HepG2 (cell line): Measurements from ENCODE around the gene POLD3. TPM values are rescaled to one million over a fixed set of nuclear protein-coding genes. Genes with fewer than 3 reads are reported as not detected.

Source experiments
- ETV5 ChIP-seq: IDR thresholded peaks from 2 replicates; pipeline ENCODE4 v1.6.1; 2018; ENCODE audit warnings: missing biosample characterization, missing genetic modification reagents, inconsistent platforms, borderline replicate concordance
- HMG20B ChIP-seq: conservative IDR thresholded peaks from 2 replicates; pipeline ENCODE4 v1.6.1; 2016; ENCODE audit warnings: missing genetic modification reagents, missing compliant biosample characterization
- PHF21A ChIP-seq: sonication (generic); formaldehyde crosslinking; IDR thresholded peaks from 2 replicates; pipeline ENCODE4 v1.5.0; 2020; ENCODE audit warnings: mild to moderate bottlenecking, missing genetic modification reagents
- RARA ChIP-seq: IDR thresholded peaks from 2 replicates; pipeline ENCODE4 v1.6.1; 2016; ENCODE audit warnings: missing genetic modification reagents, missing compliant biosample characterization
- RCOR2 ChIP-seq: IDR thresholded peaks from 2 replicates; pipeline ENCODE4 v1.6.1; 2016; ENCODE audit warnings: missing biosample characterization, missing genetic modification reagents
- RXRB ChIP-seq: IDR thresholded peaks from 2 replicates; pipeline ENCODE4 v1.6.1; 2016; ENCODE audit warnings: borderline replicate concordance, missing genetic modification reagents, missing compliant biosample characterization
- SAP130 ChIP-seq: IDR thresholded peaks from 2 replicates; pipeline ENCODE4 v1.6.1; 2016; ENCODE audit warnings: low read depth
- TBX3 ChIP-seq: fragments of 450-650 bp; IDR thresholded peaks from 2 replicates; pipeline ENCODE4 v1.6.1; 2017; ENCODE audit warnings: antibody characterized with exemption, mild to moderate bottlenecking, inconsistent platforms, borderline replicate concordance
- TCF7L2 ChIP-seq: IDR thresholded peaks from 2 replicates; pipeline ENCODE4 v1.6.1; 2011; ENCODE audit warnings: mild to moderate bottlenecking, low read depth, low read length, moderate library complexity
- ZNF20 ChIP-seq: sonication (generic); formaldehyde crosslinking; IDR thresholded peaks from 2 replicates; pipeline ENCODE4 v1.4.0; 2020; ENCODE audit warnings: mild to moderate bottlenecking, moderate library complexity, missing genetic modification reagents
- ZNF878 ChIP-seq: sonication (generic); formaldehyde crosslinking; IDR thresholded peaks from 2 replicates; pipeline ENCODE4 v1.8.1; 2023; ENCODE audit warnings: mild to moderate bottlenecking, missing genetic modification reagents, moderate library complexity
- polyA plus RNA-seq, 8 experiments: library from polyadenylated mRNA; depleted of rRNA in 3 of 8; stranded (reverse) in 7 of 8; unstranded in 1 of 8; fragments of >200 nt; fragmentation: Illumina TruSeq in 4 of 8; extraction: Trizol in 4 of 8; gene quantifications; 2 replicates each; pipeline versions ENCODE4 v1.2.1 to v1.2.3, GENCODE V29; 2011 to 2016; ENCODE audit warnings: low read depth in 4 of 8, missing spikeins in 1 of 8, mixed read lengths in 1 of 8; ENCODE audit not compliant: insufficient read depth in 1 of 8
- total RNA-seq, 5 experiments: library from RNA; depleted of rRNA; stranded (reverse); fragments of >200 nt; fragmentation: Illumina TruSeq; extraction: Trizol; gene quantifications; 2 replicates each; pipeline ENCODE4 v1.2.3, GENCODE V29; 2016; ENCODE audit warnings: low read depth in 1 of 5
- TF ChIP-seq, protein P1 (sequence below): sonication (generic); formaldehyde crosslinking; IDR thresholded peaks from 2 replicates; pipeline ENCODE4 v1.4.0; 2020; ENCODE audit warnings: missing genetic modification reagents
- TF ChIP-seq, protein P2 (sequence below): sonication (generic); formaldehyde crosslinking; IDR thresholded peaks from 2 replicates; pipeline ENCODE4 v1.4.0; 2020; ENCODE audit warnings: missing genetic modification reagents
- TF ChIP-seq, protein P3 (sequence below): IDR thresholded peaks from 2 replicates; pipeline ENCODE4 v1.6.1; 2016; ENCODE audit warnings: low read depth, missing genetic modification reagents, missing compliant biosample characterization
- TF ChIP-seq, protein P4 (sequence below): fragments of 450-650 bp; IDR thresholded peaks from 2 replicates; pipeline ENCODE4 v1.6.1; 2016
- TF ChIP-seq, protein P5 (sequence below): IDR thresholded peaks from 2 replicates; pipeline ENCODE4 v1.6.1; 2012; ENCODE audit warnings: low read length, improper control_type of control experiment

The POLD3 gene
- total and polyA plus RNA-seq, 2 of the 13 experiments (the other 11 are each of a cell fraction or from before 2014, with no cell fraction given) = 6.3 to 18.9 TPM

DNA sequence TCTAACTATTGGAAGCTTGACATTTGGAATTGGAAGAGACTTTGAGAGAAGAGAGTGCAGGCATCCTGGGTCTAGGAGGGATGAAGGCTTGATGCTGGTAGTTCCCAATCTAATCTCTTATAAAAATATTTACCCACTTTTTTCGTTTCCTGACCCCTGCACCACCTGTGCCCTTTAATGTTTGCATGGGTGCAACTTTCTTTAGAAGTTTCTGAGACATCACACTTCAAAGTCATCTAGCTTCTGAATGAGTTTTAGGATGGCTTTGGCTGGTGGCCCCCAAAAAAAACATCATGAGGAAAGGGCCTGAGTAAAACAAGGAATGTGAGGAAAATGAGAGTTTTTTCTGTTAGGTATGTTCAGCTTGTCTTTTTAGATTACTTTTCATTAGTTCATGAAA is 1.1 kb downstream of the POLD3 start (continued):
- peak; percentile 86 for TF ChIP-seq TCF7L2
- peak; percentile 41; the same call in 1 of the 2 replicates for TF ChIP-seq RCOR2 (CRISPR knock-in tag)
- TF ChIP-seq TBX3 = peak; percentile 57; the same call in 1 of the 2 replicates
- TF ChIP-seq RARA (CRISPR knock-in tag) = peak; percentile 25; the same call in 1 of the 2 replicates
- TF ChIP-seq RXRB (CRISPR knock-in tag) = peak; percentile 35; the same call in 1 of the 2 replicates
- 0 out of 2 replicates have a peak, but pooled peaks have one; percentile 41 for TF ChIP-seq ZNF878 (CRISPR knock-in tag)
- TF ChIP-seq, protein P1, sequence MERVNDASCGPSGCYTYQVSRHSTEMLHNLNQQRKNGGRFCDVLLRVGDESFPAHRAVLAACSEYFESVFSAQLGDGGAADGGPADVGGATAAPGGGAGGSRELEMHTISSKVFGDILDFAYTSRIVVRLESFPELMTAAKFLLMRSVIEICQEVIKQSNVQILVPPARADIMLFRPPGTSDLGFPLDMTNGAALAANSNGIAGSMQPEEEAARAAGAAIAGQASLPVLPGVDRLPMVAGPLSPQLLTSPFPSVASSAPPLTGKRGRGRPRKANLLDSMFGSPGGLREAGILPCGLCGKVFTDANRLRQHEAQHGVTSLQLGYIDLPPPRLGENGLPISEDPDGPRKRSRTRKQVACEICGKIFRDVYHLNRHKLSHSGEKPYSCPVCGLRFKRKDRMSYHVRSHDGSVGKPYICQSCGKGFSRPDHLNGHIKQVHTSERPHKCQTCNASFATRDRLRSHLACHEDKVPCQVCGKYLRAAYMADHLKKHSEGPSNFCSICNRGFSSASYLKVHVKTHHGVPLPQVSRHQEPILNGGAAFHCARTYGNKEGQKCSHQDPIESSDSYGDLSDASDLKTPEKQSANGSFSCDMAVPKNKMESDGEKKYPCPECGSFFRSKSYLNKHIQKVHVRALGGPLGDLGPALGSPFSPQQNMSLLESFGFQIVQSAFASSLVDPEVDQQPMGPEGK (CRISPR knock-in tag) = peak; percentile 78
- TF ChIP-seq HMG20B (CRISPR knock-in tag) = peak; percentile 91
- TF ChIP-seq, protein P2, sequence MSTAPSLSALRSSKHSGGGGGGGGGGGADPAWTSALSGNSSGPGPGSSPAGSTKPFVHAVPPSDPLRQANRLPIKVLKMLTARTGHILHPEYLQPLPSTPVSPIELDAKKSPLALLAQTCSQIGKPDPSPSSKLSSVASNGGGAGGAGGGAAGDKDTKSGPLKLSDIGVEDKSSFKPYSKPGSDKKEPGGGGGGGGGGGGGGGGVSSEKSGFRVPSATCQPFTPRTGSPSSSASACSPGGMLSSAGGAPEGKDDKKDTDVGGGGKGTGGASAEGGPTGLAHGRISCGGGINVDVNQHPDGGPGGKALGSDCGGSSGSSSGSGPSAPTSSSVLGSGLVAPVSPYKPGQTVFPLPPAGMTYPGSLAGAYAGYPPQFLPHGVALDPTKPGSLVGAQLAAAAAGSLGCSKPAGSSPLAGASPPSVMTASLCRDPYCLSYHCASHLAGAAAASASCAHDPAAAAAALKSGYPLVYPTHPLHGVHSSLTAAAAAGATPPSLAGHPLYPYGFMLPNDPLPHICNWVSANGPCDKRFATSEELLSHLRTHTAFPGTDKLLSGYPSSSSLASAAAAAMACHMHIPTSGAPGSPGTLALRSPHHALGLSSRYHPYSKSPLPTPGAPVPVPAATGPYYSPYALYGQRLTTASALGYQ (CRISPR knock-in tag) = peak; percentile 84; the same call in 1 of the 2 replicates
- TF ChIP-seq ETV5 (CRISPR knock-in tag) = peak; percentile 31; the same call in 1 of the 2 replicates
- TF ChIP-seq PHF21A (CRISPR knock-in tag) = peak; percentile 44; the same call in 1 of the 2 replicates
- peak; percentile 52 for TF ChIP-seq SAP130 (CRISPR knock-in tag)
- TF ChIP-seq, protein P3, sequence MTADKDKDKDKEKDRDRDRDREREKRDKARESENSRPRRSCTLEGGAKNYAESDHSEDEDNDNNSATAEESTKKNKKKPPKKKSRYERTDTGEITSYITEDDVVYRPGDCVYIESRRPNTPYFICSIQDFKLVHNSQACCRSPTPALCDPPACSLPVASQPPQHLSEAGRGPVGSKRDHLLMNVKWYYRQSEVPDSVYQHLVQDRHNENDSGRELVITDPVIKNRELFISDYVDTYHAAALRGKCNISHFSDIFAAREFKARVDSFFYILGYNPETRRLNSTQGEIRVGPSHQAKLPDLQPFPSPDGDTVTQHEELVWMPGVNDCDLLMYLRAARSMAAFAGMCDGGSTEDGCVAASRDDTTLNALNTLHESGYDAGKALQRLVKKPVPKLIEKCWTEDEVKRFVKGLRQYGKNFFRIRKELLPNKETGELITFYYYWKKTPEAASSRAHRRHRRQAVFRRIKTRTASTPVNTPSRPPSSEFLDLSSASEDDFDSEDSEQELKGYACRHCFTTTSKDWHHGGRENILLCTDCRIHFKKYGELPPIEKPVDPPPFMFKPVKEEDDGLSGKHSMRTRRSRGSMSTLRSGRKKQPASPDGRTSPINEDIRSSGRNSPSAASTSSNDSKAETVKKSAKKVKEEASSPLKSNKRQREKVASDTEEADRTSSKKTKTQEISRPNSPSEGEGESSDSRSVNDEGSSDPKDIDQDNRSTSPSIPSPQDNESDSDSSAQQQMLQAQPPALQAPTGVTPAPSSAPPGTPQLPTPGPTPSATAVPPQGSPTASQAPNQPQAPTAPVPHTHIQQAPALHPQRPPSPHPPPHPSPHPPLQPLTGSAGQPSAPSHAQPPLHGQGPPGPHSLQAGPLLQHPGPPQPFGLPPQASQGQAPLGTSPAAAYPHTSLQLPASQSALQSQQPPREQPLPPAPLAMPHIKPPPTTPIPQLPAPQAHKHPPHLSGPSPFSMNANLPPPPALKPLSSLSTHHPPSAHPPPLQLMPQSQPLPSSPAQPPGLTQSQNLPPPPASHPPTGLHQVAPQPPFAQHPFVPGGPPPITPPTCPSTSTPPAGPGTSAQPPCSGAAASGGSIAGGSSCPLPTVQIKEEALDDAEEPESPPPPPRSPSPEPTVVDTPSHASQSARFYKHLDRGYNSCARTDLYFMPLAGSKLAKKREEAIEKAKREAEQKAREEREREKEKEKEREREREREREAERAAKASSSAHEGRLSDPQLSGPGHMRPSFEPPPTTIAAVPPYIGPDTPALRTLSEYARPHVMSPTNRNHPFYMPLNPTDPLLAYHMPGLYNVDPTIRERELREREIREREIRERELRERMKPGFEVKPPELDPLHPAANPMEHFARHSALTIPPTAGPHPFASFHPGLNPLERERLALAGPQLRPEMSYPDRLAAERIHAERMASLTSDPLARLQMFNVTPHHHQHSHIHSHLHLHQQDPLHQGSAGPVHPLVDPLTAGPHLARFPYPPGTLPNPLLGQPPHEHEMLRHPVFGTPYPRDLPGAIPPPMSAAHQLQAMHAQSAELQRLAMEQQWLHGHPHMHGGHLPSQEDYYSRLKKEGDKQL (CRISPR knock-in tag) = peak; percentile 89
- TF ChIP-seq, protein P4, sequence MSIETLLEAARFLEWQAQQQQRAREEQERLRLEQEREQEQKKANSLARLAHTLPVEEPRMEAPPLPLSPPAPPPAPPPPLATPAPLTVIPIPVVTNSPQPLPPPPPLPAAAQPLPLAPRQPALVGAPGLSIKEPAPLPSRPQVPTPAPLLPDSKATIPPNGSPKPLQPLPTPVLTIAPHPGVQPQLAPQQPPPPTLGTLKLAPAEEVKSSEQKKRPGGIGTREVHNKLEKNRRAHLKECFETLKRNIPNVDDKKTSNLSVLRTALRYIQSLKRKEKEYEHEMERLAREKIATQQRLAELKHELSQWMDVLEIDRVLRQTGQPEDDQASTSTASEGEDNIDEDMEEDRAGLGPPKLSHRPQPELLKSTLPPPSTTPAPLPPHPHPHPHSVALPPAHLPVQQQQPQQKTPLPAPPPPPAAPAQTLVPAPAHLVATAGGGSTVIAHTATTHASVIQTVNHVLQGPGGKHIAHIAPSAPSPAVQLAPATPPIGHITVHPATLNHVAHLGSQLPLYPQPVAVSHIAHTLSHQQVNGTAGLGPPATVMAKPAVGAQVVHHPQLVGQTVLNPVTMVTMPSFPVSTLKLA = no peak
- no peak for TF ChIP-seq ZNF20 (CRISPR knock-in tag)
- TF ChIP-seq, protein P5, sequence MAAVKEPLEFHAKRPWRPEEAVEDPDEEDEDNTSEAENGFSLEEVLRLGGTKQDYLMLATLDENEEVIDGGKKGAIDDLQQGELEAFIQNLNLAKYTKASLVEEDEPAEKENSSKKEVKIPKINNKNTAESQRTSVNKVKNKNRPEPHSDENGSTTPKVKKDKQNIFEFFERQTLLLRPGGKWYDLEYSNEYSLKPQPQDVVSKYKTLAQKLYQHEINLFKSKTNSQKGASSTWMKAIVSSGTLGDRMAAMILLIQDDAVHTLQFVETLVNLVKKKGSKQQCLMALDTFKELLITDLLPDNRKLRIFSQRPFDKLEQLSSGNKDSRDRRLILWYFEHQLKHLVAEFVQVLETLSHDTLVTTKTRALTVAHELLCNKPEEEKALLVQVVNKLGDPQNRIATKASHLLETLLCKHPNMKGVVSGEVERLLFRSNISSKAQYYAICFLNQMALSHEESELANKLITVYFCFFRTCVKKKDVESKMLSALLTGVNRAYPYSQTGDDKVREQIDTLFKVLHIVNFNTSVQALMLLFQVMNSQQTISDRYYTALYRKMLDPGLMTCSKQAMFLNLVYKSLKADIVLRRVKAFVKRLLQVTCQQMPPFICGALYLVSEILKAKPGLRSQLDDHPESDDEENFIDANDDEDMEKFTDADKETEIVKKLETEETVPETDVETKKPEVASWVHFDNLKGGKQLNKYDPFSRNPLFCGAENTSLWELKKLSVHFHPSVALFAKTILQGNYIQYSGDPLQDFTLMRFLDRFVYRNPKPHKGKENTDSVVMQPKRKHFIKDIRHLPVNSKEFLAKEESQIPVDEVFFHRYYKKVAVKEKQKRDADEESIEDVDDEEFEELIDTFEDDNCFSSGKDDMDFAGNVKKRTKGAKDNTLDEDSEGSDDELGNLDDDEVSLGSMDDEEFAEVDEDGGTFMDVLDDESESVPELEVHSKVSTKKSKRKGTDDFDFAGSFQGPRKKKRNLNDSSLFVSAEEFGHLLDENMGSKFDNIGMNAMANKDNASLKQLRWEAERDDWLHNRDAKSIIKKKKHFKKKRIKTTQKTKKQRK = no peak
